PC-9 (cell line): ENCODE results near the gene SVOPL. TPM values are rescaled to one million over a fixed set of nuclear protein-coding genes. Genes with fewer than 3 reads are reported as not detected.

Experiments
- BruUV-seq: library from RNA; stranded (reverse); fragments of 400-500 nt; replicated peaks from 2 replicates; lab custom pipeline; 2021; lab: Mats Ljungman, UMichigan
- CTCF ChIA-PET: fragments of 300-600 bp; sonication (Branson Sonifier 250); formaldehyde crosslinking; loops from one replicate; lab custom pipeline; 2022; ENCODE audit warnings: antibody characterized with exemption; lab: Charles Lee
- POLR2A ChIA-PET: fragments of 300-600 bp; sonication (Branson Sonifier 250); formaldehyde crosslinking; loops from one replicate; lab custom pipeline; 2022; ENCODE audit warnings: antibody characterized with exemption; ENCODE audit not compliant: unreplicated experiment; lab: Charles Lee
- DNase-seq, 2 experiments: peaks; one replicate each; pipeline versions ENCODE4 v3.0.0 to v3.0.0-alpha.2; 2015 to 2022; ENCODE audit warnings: mixed read lengths in 1 of 2
- H2AFZ ChIP-seq: fragments of 200-600 bp; sonication (generic); 2 replicates; pipeline ENCODE4 v1.8.1; 2017; ENCODE audit warnings: antibody characterized with exemption
- H3F3A ChIP-seq: fragments of 200-600 bp; sonication (generic); 2 replicates; pipeline ENCODE4 v1.8.1; 2017; ENCODE audit warnings: antibody characterized with exemption, mild to moderate bottlenecking, low read depth; ENCODE audit not compliant: insufficient read depth
- H3K27ac ChIP-seq: fragments of 200-600 bp; sonication (generic); 2 replicates; pipeline ENCODE4 v1.6.1; 2016; ENCODE audit warnings: mixed run types
- H3K27me3 ChIP-seq: fragments of 200-600 bp; sonication (generic); 2 replicates; pipeline ENCODE4 v1.6.1; 2016; ENCODE audit warnings: low read depth, mixed run types; ENCODE audit not compliant: insufficient read depth
- H3K36me3 ChIP-seq: fragments of 200-600 bp; sonication (generic); 2 replicates; pipeline ENCODE4 v1.6.1; 2016; ENCODE audit warnings: low read depth, mixed run types
- H3K4me1 ChIP-seq: fragments of 200-600 bp; sonication (generic); replicated peaks from 2 replicates; pipeline ENCODE4 v1.6.1; 2016; ENCODE audit warnings: mixed run types; ENCODE audit not compliant: insufficient read depth
- H3K4me2 ChIP-seq: fragments of 200-600 bp; sonication (generic); 2 replicates; pipeline ENCODE4 v1.6.1; 2017; ENCODE audit warnings: mixed run types
- H3K4me3 ChIP-seq: fragments of 200-600 bp; sonication (generic); 2 replicates; pipeline ENCODE4 v1.6.1; 2016; ENCODE audit warnings: mixed run types
- H3K79me2 ChIP-seq: fragments of 200-600 bp; sonication (generic); 2 replicates; pipeline ENCODE4 v1.6.1; 2017; ENCODE audit warnings: low read depth, mixed run types
- H3K9me2 ChIP-seq: fragments of 200-600 bp; sonication (generic); 2 replicates; pipeline ENCODE4 v1.8.1; 2017; ENCODE audit warnings: mild to moderate bottlenecking; ENCODE audit not compliant: insufficient read depth
- H3K9me3 ChIP-seq: fragments of 200-600 bp; sonication (generic); 2 replicates; pipeline ENCODE4 v1.8.1; 2016; ENCODE audit warnings: low read depth; ENCODE audit not compliant: insufficient read depth
- H4K20me1 ChIP-seq: fragments of 200-600 bp; sonication (generic); 2 replicates; pipeline ENCODE4 v1.8.1; 2017; ENCODE audit not compliant: insufficient read depth
- EZH2 ChIP-seq: fragments of 200-600 bp; sonication (generic); IDR thresholded peaks from 2 replicates; pipeline ENCODE4 v1.8.0; 2017; ENCODE audit warnings: antibody characterized with exemption, low read depth
- intact Hi-C: fragments of 100-400 bp; cut with micrococcal nuclease; formaldehyde crosslinking; loops from one replicate; pipeline ENCODE4 v1.10.0; 2022; ENCODE audit not compliant: unreplicated experiment
- total RNA-seq: library from RNA; stranded (reverse); gene quantifications from 2 replicates; pipeline ENCODE4 v1.2.3, GENCODE V29; 2021
- TF ChIP-seq, protein P1 (sequence below): fragments of 200-600 bp; sonication (generic); conservative IDR thresholded peaks from 2 replicates; pipeline ENCODE4 v1.6.1; 2017; ENCODE audit warnings: mixed run types, antibody characterized with exemption, mild to moderate bottlenecking, moderate library complexity

The SVOPL gene
- total RNA-seq, 1 experiment from 2014 or later: 0.70 TPM

DNA sequence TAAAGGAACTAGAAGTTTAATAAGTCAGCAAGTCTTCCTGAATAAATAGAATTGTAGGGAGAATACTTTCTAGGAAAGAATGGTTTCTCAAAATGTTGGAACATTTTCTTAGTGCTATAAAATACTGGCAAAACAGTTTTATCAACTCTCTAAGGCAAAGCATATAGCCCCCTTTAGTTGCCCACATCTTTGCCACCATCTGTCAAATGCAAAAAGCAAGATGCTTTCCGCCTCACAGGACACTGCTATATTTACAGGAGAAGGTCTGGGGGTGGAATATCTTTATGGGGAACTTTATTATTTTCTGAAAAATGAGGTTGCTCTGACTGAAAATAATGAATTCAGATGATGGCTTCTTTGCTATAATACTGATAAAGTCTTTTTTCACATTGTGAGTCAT lies 78.3 kb downstream of the SVOPL start:
- no peaks in the 10 kb centered on the region for H3K36me3 ChIP-seq
- no peaks in the 10 kb centered on the region for H3K79me2 ChIP-seq
- intact Hi-C loops: no loop called here
- H3K4me1 ChIP-seq: no peaks in the 10 kb centered on the region
- H3K27ac ChIP-seq: no peak overlapping the region
- H3F3A ChIP-seq: no peaks in the 10 kb centered on the region; the same call in 1 of the 2 replicates
- peak in 1 of 2 experiments; percentile 26 for DNase-seq
- BruUV-seq: no TSS peak
- CTCF ChIA-PET: no interaction called here
- H3K9me3 ChIP-seq: no peaks in the 10 kb centered on the region
- H4K20me1 ChIP-seq: no peaks in the 10 kb centered on the region
- TF ChIP-seq, protein P1, sequence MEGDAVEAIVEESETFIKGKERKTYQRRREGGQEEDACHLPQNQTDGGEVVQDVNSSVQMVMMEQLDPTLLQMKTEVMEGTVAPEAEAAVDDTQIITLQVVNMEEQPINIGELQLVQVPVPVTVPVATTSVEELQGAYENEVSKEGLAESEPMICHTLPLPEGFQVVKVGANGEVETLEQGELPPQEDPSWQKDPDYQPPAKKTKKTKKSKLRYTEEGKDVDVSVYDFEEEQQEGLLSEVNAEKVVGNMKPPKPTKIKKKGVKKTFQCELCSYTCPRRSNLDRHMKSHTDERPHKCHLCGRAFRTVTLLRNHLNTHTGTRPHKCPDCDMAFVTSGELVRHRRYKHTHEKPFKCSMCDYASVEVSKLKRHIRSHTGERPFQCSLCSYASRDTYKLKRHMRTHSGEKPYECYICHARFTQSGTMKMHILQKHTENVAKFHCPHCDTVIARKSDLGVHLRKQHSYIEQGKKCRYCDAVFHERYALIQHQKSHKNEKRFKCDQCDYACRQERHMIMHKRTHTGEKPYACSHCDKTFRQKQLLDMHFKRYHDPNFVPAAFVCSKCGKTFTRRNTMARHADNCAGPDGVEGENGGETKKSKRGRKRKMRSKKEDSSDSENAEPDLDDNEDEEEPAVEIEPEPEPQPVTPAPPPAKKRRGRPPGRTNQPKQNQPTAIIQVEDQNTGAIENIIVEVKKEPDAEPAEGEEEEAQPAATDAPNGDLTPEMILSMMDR: no peak
- TF ChIP-seq EZH2: no peak
- H3K27me3 ChIP-seq: no peaks in the 10 kb centered on the region
- POLR2A ChIA-PET: no interaction called here
- H2AFZ ChIP-seq: no peak overlapping the region
- H3K4me3 ChIP-seq: no peak overlapping the region
- no peaks in the 10 kb centered on the region for H3K9me2 ChIP-seq
- H3K4me2 ChIP-seq: no peak overlapping the region

GRCh38 chr7:138618933-138619332 lies 82.2 kb downstream of the SVOPL start:
- no peak overlapping the region for H2AFZ ChIP-seq
- CTCF ChIA-PET: no interaction called here

GRCh38 chr7:138618506-138618905 lies 82.7 kb downstream of the SVOPL start:
- Histone ChIP-seq H3K4me1 (no peaks in the 10 kb centered on the region), H3F3A (no peaks in the 10 kb centered on the region), H3K27ac (no peak overlapping the region), H3K36me3 (no peaks in the 10 kb centered on the region), H4K20me1 (no peaks in the 10 kb centered on the region), H3K4me3 (no peak overlapping the region), H3K79me2 (no peaks in the 10 kb centered on the region), H3K9me3 (no peaks in the 10 kb centered on the region), H3K4me2 (no peak overlapping the region), H2AFZ (no peak overlapping the region), H3K9me2 (no peaks in the 10 kb centered on the region), H3K27me3 (no peaks in the 10 kb centered on the region)
- CTCF ChIA-PET: interaction anchor here (0.7 kb wide), 1 partner anchor 346 kb away, joined by 3 read pairs; no protein-coding TSS in a partner anchor
- intact Hi-C loops: no loop called here
- BruUV-seq: no TSS peak
- TF ChIP-seq EZH2: no peak
- TF ChIP-seq, protein P1: no peak
- POLR2A ChIA-PET: no interaction called here
- DNase-seq: no peak

More at GRCh38 chr7:138618933-138619332, 82.2 kb downstream of the SVOPL start:
- DNase-seq: peak in 1 of 2 experiments; percentile 13
- intact Hi-C loops: no loop called here
- POLR2A ChIA-PET: no interaction called here
- H3K4me2 ChIP-seq: no peak overlapping the region
- TF ChIP-seq EZH2: no peak
- TF ChIP-seq, protein P1: no peak
- no peaks in the 10 kb centered on the region for H3K79me2 ChIP-seq
- no peaks in the 10 kb centered on the region for H3K27me3 ChIP-seq
- no peaks in the 10 kb centered on the region for H3K9me2 ChIP-seq
- no peaks in the 10 kb centered on the region for H3K36me3 ChIP-seq
- no peaks in the 10 kb centered on the region for H3K9me3 ChIP-seq
- H3K27ac ChIP-seq: no peak overlapping the region
- BruUV-seq: no TSS peak
- H3K4me3 ChIP-seq: no peak overlapping the region
- H3F3A ChIP-seq: no peaks in the 10 kb centered on the region
- no peaks in the 10 kb centered on the region for H4K20me1 ChIP-seq
- H3K4me1 ChIP-seq: no peaks in the 10 kb centered on the region
